ENCODE results near the gene TSPAN15. TPM values are rescaled to one million over a fixed set of nuclear protein-coding genes. Genes with fewer than 3 reads are reported as not detected.
"Not testable (repeated sequence)": the region's sequence is repeated elsewhere in the genome, so short reads cannot be mapped to it uniquely, and the experiment has no call there.

TSPAN15 gene
- total RNA-seq, 2 donors from 2014 or later: 44.6 to 45.6 TPM

- intact Hi-C loops (cut with DNase I): loop anchor here (5.0 kb wide), 2 partner anchors 57 to 77 kb away; no protein-coding TSS in a partner anchor
- DNase-seq (ENCODE audit: low spot score): peak; percentile 72
These were observed 53.4 kb downstream of the TSPAN15 start for GRCh38 chr10:69504576-69505250.

GRCh38 chr10:69505636-69506318, 54.5 kb downstream of the TSPAN15 start:
- peak; percentile 75 for DNase-seq (ENCODE audit: low spot score)
- intact Hi-C loops (cut with DNase I): loop anchor here (5.0 kb wide), 1 partner anchor 78 kb away; no protein-coding TSS in a partner anchor

- intact Hi-C loops (cut with DNase I): loop anchor here (5.0 kb wide), 1 partner anchor 79 kb away; no protein-coding TSS in a partner anchor
- peak; percentile 52 for DNase-seq (ENCODE audit: low spot score)
These were observed 55.2 kb downstream of the TSPAN15 start for GRCh38 chr10:69506487-69506833.

- intact Hi-C loops (cut with DNase I): loop anchor here (5.0 kb wide), 1 partner anchor 80 kb away; no protein-coding TSS in a partner anchor
- DNase-seq (ENCODE audit: low spot score): peak; percentile 76
These were observed 55.8 kb downstream of the TSPAN15 start for GRCh38 chr10:69506834-69507713.

DNA sequence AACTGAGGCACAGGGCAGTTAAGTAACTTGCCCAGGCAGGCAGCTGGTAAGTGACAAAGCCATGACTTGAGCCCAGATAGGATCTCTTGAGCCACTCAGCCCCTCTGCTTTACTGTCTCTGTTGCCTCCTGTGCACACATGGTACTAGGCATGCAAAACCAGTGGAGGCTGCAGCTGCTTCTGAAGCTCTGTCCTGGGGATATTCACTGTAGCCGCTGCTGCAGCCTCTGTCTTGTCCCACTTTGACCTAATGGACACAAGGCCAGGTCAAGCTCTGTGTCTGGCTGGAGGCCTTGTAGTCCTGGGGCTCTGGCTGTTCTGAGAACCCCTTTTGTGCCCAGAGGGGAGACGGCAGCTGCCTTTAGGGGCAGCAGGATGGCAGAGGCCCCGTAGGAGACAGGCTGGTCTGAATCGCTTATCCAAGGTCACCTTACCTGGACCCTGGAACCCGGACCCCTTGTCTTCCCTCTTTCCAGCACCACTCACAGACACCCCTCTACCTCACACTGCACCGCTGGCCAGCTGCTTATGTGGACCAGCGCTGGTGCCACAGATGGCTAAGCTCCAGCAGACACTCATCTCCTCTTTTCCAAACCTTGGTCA, 57.6 kb downstream of the TSPAN15 start:
- intact Hi-C loops (cut with DNase I): loop anchor here (5.0 kb wide), 1 partner anchor 82 kb away; no protein-coding TSS in a partner anchor
- peak; percentile 67 for DNase-seq (ENCODE audit: low spot score)

DNA sequence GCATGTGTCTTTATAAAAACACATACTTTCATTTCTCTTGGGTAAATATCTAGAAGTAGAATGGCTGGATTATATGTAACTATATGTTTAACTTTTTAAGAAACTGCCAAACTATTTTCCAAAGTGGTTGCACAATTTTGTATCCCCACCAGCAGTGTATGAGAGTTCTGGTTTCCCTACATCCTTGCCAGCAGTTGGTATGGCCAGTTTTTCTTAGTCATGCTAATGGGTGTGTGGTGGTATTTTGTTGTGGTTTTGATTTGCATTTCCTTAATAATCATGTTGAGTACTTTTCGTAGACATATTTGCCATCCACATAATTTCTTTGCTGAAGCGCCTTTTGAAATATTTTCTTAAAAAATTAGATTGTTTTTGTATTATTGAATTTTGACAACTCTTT, 61.6 kb downstream of the TSPAN15 start:
- DNase-seq (ENCODE audit: low spot score): no peak
- intact Hi-C loops (cut with DNase I): no loop called here

- intact Hi-C loops (cut with DNase I): no loop called here
- DNase-seq (ENCODE audit: low spot score): no peak
These were observed 62.4 kb downstream of the TSPAN15 start for GRCh38 chr10:69513617-69514016.

DNA sequence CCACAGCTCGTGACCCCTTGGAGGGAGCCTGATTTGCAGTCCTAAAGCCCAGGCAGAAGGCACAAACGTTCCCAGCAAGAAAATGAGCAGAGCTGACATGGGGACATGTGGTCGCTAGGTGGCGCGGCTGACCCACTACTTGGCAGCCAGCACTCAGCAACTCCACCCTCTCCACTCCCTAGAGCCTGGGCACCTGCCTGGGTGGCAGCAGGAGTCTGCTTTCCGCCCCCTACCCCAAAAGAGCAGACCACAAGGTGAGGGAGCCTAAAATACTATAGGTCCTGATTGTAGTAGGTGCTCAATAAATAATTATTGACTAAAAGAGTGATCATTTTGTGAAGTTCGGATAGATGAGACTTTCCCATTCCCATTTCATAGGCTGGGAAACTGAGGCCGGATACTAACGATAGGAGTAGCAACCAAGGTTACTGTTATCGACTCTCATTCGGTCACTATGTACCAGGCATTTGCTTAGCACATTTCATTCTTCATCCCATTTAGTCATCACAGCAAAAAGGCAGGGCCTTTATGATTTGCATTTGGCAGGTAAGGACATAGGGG, 64.5 kb downstream of the TSPAN15 start:
- DNase-seq (ENCODE audit: low spot score): peak; percentile 88
- intact Hi-C loops (cut with DNase I): loop anchor here (5.0 kb wide), 2 partner anchors 112 to 122 kb away; no protein-coding TSS in a partner anchor

- peak; percentile 64 for DNase-seq (ENCODE audit: low spot score)
These were observed 65.1 kb downstream of the TSPAN15 start for GRCh38 chr10:69516316-69516715.

GRCh38 chr10:69516796-69517195, 65.5 kb downstream of the TSPAN15 start:
- intact Hi-C loops (cut with DNase I): loop anchor here (5.0 kb wide), 2 partner anchors 111 to 121 kb away; no protein-coding TSS in a partner anchor
- peak; percentile 35 for DNase-seq (ENCODE audit: low spot score)

More at GRCh38 chr10:69516316-69516715, 65.1 kb downstream of the TSPAN15 start:
- intact Hi-C loops (cut with DNase I): loop anchor here (5.0 kb wide), 2 partner anchors 111 to 121 kb away; no protein-coding TSS in a partner anchor

DNA sequence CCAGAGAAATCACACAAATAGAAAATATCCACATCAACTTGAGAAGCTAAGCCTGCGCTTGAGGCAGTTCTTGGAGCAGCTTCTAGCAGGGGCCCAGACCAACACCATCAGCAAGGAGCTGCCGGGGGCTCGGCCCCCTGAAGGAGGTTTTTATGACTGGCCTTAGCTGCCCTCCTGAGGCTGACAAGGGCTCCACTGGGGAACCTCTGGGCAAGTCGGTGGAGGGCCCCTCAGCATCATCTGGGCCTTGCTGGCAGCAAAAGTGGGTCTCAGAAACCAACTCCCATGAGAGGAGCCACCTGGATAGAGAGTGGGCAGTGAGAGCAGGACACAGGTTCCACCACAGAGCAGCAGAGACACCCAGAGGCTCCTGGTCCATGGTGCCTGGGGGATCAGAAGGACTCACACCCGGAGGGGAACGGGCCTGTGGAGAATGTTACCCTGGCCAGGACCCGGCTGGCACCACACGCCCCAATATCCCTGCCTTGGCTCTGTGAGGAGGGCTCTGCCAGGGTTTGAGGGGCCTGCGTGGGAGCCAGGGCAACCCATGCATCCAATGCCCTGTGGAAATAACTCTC, 66.1 kb downstream of the TSPAN15 start:
- no peak for DNase-seq (ENCODE audit: low spot score)
- intact Hi-C loops (cut with DNase I): loop anchor here (5.0 kb wide), 2 partner anchors 110 to 120 kb away; no protein-coding TSS in a partner anchor

DNA sequence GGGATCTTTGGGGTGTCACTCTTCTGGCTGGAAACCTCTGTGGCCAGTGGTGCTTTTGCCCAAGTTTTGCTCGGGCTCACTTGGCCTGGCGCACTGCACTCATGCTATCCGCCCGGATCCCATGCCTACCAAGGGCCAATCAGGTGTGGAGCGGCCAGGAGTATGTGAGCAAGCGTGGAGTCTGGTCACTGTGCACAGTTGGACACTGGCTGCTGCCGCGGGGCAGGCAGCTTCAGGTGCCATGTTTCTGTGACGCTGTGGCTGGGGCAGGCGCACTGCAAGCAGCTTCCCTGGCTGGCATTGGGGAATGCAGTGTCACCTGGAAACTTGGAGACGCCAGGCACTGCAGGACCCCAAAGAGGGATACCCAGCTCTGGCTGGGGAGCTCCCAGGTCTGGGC, 76.7 kb downstream of the TSPAN15 start:
- no peak for DNase-seq (ENCODE audit: low spot score)
- intact Hi-C loops (cut with DNase I): no loop called here

GRCh38 chr10:69533658-69534057, 82.4 kb downstream of the TSPAN15 start:
- no peak for DNase-seq (ENCODE audit: low spot score)
- intact Hi-C loops (cut with DNase I): no loop called here

- intact Hi-C loops (cut with DNase I); DNase-seq (ENCODE audit: low spot score): not testable (repeated sequence)
These were observed 85.3 kb downstream of the TSPAN15 start for GRCh38 chr10:69536521-69536920.

GRCh38 chr10:69537449-69537848, 86.2 kb downstream of the TSPAN15 start:
- intact Hi-C loops (cut with DNase I): no loop called here
- no peak for DNase-seq (ENCODE audit: low spot score)

GRCh38 chr10:69538461-69538860, 87.2 kb downstream of the TSPAN15 start:
- intact Hi-C loops (cut with DNase I): loop anchor here in 1 of 2 donors (2.0 kb wide), 1 partner anchor 40 kb away; no protein-coding TSS in a partner anchor

GRCh38 chr10:69541463-69541862, 90.2 kb downstream of the TSPAN15 start:
- intact Hi-C loops (cut with DNase I): no loop called here

More at GRCh38 chr10:69538461-69538860, 87.2 kb downstream of the TSPAN15 start:
- no peak for DNase-seq (ENCODE audit: low spot score)

GRCh38 chr10:69549959-69550358, 98.7 kb downstream of the TSPAN15 start:
- DNase-seq (ENCODE audit: low spot score): no peak
- intact Hi-C loops (cut with DNase I): no loop called here

More at GRCh38 chr10:69541463-69541862, 90.2 kb downstream of the TSPAN15 start:
- no peak for DNase-seq (ENCODE audit: low spot score)
